LNCaP clone FGC (cell line): ENCODE measurements around the gene FUT2.

Source experiments
- DNase-seq: peaks from one replicate; pipeline ENCODE4 v3.0.0-alpha.2; 2011; ENCODE audit warnings: low read depth
- H3K4me3 ChIP-seq: 2 replicates; pipeline ENCODE4 v1.5.1; 2011; ENCODE audit warnings: mild to moderate bottlenecking, low read depth, low read length, control low read depth
- TF ChIP-seq, protein P1 (sequence below): IDR thresholded peaks from 2 replicates; pipeline ENCODE4 v1.5.1; 2012; ENCODE audit warnings: mild to moderate bottlenecking; ENCODE audit not compliant: control insufficient read depth, insufficient read depth; ENCODE audit errors: extremely low read depth

FUT2 gene

GRCh38 chr19:48739404-48740163 is 43.8 kb downstream of the FUT2 start:
- no peak for DNase-seq
- peak overlapping the region; percentile 36 for H3K4me3 ChIP-seq
- TF ChIP-seq, protein P1, sequence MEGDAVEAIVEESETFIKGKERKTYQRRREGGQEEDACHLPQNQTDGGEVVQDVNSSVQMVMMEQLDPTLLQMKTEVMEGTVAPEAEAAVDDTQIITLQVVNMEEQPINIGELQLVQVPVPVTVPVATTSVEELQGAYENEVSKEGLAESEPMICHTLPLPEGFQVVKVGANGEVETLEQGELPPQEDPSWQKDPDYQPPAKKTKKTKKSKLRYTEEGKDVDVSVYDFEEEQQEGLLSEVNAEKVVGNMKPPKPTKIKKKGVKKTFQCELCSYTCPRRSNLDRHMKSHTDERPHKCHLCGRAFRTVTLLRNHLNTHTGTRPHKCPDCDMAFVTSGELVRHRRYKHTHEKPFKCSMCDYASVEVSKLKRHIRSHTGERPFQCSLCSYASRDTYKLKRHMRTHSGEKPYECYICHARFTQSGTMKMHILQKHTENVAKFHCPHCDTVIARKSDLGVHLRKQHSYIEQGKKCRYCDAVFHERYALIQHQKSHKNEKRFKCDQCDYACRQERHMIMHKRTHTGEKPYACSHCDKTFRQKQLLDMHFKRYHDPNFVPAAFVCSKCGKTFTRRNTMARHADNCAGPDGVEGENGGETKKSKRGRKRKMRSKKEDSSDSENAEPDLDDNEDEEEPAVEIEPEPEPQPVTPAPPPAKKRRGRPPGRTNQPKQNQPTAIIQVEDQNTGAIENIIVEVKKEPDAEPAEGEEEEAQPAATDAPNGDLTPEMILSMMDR: no peak

DNA sequence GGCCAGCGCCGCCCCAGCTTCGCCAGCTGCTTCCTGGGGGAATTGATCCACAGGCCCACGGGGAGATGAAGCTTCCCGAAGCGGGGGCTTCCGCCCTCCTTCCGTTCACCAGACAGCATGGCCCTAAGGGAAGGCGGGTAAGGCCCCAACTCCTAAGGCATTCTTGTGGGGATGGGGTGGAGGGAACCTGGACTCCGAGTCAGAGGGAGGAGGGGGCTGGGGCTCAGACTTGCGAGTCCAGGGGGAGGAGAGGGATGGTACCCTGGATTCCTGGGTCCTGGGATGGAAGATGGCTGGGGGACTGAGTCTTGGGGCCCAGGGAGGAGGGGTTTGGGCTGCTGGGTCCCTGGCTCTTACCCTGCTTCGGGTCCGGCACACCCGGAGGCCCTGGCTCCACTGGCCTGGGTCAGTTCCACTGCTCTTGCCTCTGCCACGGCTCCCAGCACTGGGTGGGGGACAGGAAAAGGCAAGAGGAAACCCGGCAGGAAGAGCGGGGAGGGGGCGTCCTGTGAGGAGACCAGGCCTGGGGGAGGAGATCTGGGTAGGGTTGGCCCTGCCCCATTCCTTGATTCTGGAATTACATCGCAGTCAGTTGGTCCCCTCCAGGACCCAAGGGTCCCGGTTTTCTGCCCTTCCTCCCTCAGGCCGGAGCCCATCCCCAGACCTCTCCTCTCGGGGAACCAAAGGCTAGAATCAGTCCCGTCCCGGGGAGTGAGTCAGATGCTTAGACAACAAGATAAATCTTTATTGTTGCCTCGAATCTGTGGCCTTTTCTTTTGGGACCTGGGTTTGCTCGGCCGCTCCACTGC is 44.6 kb downstream of the FUT2 start, which contains the start of gene RASIP1:
Gene RASIP1 (minus strand): TSS at position 447 of the 809 bp plus-strand sequence. CDS start 328 bp downstream, at position 119.
- TF ChIP-seq, protein P1: no peak
- DNase-seq: no peak
- H3K4me3 ChIP-seq: no peak within 1 kb of the TSS; the same call in 1 of the 2 replicates

GRCh38 chr19:48741129-48741999 is 45.6 kb downstream of the FUT2 start:
- DNase-seq: no peak

DNA sequence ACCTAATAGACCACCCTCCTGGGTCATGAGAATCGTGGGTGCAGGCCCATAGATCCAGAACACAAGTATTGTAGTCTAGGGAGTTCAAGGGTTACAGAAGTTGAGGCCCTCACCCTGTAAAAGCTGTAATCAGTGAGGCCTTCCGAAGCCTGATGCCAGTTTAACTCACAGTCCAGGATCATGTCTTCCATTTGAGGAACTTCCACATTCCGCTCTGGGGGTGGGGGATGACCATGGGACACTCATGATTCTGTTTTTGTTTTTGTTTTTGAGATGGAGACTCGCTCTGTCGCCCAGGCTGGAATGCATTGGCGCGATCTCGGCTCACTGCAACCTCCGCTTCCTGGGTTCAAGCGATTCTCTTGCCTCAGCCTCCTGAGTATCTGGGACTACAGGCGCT is 46.3 kb downstream of the FUT2 start:
- TF ChIP-seq, protein P1: no peak
- H3K4me3 ChIP-seq: no peak overlapping the region

More at GRCh38 chr19:48741129-48741999, 45.6 kb downstream of the FUT2 start:
- H3K4me3 ChIP-seq: no peak overlapping the region
- TF ChIP-seq, protein P1: no peak

DNA sequence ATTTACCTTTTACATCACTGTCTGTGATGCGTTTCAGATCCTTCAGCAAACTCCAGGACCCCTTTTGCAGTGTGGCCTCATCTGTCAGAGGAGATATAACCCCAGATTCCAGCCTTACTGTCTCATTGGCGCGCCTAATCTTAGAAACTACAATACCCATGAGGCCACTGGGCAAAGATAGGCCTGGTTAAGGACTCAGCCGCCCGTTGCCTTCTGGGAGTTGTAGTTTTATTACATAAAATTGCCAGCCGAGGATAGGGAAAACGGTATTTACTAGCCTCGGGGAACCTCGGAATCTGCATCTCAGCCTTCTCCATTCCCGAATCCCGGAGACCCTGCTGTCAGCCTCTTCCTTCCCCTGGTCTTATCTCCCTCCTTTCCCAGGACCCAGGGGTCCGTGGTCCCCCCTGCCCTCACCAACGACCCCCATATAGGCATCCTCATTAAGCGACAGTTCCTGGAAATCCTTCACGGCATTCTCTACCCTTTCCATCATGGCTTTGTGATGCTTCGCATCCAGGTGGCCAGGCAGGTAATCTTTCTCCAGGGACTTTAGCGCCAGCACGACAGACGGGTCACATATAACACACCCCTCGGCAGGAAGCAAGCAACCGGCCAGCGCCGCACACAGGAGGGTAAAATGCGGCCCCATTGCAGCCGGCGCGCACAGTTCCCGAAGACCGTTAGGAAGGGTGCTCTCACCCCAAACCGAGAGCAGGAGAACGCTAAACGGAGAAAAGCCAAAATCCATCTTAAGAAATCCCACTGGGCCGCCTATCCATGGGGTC is 49.6 kb downstream of the FUT2 start:
- no peak for DNase-seq
- H3K4me3 ChIP-seq: no peak overlapping the region
- TF ChIP-seq, protein P1: no peak

More for the DNA sequence above, 46.3 kb downstream of the FUT2 start:
- DNase-seq: no peak

DNA sequence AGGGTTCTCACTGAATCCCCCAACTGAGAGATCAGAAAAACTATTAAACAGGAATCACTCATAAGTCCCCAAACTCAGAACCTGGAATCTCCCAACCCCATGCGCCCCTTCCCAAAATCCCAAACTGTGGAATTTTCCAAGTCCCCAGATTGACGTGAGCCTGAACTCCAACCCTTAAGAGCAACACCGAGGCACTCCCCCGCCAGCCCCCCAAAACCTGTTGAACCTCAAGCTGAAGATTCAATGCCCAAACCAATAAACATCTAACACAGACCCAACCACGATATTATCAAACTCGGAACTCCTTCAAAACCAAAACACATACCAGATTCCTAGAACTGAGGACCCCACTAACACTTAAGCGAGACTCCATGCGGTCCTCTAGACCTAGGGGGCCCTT is 50.3 kb downstream of the FUT2 start:
- no peak overlapping the region for H3K4me3 ChIP-seq
- TF ChIP-seq, protein P1: no peak
- DNase-seq: no peak
